SK-N-MC (cell line): ENCODE measurements around the gene SLC7A8.

Experiments used
- EZH2 ChIP-seq: fragments of 200-600 bp; sonication (generic); IDR thresholded peaks from one replicate; pipeline ENCODE4 v1.6.1; 2017; ENCODE audit warnings: antibody characterized with exemption
- FOXP2 ChIP-seq: optimal IDR thresholded peaks from 2 replicates; pipeline ENCODE3; 2011; ENCODE audit warnings: mild to moderate bottlenecking, moderate library complexity; ENCODE audit not compliant: insufficient read depth; ENCODE audit errors: extremely low read length, control extremely low read depth
- POLR2AphosphoS5 ChIP-seq: IDR thresholded peaks from 2 replicates; pipeline ENCODE4 v1.6.1; 2012; ENCODE audit warnings: mild to moderate bottlenecking, low read depth, low read length, borderline replicate concordance

- TF ChIP-seq POLR2AphosphoS5 (no peak), EZH2 (no peak), FOXP2 (no peak)
Observed at GRCh38 chr14:23148591-23149249, 34.7 kb downstream of the SLC7A8 start.
